NCI-H2227 treated with DMSO at 0.1 percent for 48 hours (cell line): Measurements from ENCODE around the gene GIMAP1.
"Not testable (repeated sequence)": the region's sequence is repeated elsewhere in the genome, so short reads cannot be mapped to it uniquely, and the experiment has no call there.

ENCODE experiments used
- DNase-seq: peaks from one replicate; lab custom pipeline; 2025; lab: John Stamatoyannopoulos, UW

The GIMAP1 gene

DNA sequence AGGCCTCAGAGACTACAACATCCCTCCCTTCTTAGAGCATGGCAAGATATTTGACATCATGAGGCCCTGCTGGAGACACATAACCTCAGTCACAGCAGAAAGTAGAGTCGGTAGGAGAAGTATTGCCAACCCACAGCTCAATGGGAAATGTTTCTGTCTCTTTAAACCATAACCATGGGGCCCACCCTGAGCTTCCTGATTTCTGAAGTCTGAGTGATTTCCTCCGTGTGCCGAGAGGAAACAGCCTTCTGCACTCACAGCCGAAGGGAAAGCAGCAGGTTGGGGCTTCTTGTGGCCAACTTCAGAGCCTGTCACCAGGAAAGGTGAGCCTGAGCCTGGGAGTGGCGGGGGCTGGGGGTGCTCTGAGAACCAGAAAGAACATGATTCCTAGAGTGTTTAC, at the start of gene GIMAP1:
TSS of gene GIMAP1 (plus strand) at position 246 of the 400 bp plus-strand sequence. CDS start 2,435 bp downstream, outside the sequence.
- no peak for DNase-seq

DNA sequence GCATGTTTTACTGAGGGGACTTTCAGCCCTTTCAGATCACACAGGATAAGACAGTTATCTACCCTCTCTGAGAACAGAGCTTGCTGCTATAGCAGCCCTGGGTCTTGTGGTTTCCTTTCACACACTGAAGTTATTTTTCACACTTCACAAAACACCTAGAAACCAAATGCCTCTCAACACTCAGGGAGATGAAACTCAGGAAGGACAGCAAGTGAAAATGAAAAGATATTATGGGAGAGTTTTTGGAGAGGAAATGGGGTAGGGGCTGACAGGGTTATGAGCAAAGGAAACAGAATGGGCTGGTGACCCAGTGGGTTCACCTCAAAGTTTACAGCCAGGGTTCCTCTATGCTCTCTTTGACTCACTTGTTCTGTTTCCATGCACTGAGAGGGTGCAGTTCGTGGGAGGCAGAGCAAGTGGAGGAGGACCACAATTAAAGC, 47.9 kb upstream of the GIMAP1 start:
- DNase-seq = no peak

DNA sequence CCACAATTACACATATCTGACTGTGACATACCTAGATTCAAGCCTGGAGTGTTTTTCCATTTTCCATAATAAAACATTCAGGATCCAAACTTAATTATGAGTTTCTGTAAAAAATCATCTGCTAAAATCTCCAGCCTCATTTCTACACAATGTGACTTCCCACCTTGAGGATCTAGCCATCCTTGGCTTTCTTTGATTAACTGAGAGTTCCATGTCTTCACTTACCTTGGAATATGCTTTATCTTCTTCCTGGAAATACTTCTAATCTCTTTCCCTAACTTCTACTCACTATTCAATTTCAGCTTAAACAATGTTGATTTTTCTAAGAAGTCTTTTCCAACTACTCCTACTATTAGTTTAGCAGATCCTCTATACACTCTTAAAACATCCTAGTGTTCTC, 47.4 kb upstream of the GIMAP1 start:
- DNase-seq = no peak

DNA sequence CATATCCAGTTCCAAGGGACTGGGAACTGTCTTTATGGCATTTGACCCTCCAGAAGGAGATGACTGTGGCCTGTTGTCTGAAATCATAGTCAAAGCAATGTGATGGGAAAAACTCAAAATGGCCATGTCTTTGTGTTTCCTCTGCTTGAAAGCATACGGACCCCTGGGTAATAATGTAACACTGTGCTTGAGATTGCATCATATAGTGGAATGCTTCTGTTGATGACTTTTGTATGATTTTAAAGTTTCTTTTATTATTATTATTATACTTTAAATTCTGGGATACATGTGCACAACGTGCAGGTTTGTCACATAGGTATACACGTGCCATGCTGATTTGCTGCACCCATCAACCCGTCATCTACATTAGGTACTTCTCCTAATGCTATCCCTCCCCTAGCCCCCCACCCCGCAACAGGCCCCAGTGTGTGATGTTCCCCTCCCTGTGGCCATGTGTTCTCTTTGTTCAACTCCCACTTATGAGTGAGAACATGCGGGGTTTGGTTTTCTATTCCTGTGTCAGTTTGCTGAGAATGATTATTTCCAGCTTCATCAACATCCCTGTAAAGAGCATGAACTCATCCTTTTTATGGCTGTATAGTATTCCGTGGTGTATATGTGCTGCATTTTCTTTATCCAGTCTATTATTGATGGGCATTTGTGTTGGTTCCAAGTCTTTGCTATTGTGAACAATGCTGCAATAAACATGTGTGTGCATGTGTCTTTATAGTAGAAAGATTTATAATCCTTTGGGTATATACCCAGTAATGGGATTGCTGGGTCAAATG, 44.4 kb upstream of the GIMAP1 start:
- not testable (repeated sequence) for DNase-seq

DNA sequence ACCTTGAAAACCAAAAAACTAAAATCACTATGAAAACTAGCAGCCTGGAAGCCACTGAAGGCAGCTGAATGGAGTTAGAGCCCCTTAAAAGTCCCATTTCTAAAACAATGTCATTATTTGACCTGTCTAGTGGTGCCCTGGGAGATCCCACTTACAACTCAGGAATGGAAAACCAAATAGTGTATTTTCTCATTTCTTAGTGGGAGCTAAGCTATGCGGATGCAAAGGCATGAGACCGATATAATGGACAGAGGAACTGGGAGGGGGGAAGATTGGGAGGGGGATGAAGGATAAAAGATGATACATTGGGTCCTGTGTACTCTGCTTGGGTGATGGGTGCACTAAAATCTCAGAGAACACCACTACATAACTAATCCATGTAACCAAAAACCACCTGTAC, 40.7 kb upstream of the GIMAP1 start:
- DNase-seq = no peak

DNA sequence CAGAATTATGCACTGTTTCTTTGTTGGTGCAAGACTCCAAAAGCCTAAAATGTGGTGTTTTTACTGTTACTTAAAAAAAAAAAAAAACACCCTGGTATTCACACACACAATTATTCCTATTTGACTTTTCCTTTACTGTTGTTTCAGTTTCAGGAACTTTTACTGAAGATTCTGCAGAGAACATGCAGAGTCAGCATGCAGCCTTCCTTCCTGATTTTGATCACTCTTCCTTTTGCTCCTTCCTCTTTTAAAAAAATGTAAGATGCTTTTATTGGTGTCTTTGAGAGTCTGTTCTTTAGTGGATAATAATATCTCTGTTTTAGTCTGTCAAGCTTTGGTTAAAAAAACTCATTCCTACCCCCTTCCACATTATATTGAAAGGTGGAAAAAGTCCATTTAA, 40.1 kb upstream of the GIMAP1 start:
- not testable (repeated sequence) for DNase-seq

GRCh38 chr7:150676854-150677253, 39.6 kb upstream of the GIMAP1 start:
- not testable (repeated sequence) for DNase-seq

- not testable (repeated sequence) for DNase-seq
These were observed 37.8 kb upstream of the GIMAP1 start for GRCh38 chr7:150678601-150679000.

- not testable (repeated sequence) for DNase-seq
These were observed 36.0 kb upstream of the GIMAP1 start for GRCh38 chr7:150680364-150680763.

DNA sequence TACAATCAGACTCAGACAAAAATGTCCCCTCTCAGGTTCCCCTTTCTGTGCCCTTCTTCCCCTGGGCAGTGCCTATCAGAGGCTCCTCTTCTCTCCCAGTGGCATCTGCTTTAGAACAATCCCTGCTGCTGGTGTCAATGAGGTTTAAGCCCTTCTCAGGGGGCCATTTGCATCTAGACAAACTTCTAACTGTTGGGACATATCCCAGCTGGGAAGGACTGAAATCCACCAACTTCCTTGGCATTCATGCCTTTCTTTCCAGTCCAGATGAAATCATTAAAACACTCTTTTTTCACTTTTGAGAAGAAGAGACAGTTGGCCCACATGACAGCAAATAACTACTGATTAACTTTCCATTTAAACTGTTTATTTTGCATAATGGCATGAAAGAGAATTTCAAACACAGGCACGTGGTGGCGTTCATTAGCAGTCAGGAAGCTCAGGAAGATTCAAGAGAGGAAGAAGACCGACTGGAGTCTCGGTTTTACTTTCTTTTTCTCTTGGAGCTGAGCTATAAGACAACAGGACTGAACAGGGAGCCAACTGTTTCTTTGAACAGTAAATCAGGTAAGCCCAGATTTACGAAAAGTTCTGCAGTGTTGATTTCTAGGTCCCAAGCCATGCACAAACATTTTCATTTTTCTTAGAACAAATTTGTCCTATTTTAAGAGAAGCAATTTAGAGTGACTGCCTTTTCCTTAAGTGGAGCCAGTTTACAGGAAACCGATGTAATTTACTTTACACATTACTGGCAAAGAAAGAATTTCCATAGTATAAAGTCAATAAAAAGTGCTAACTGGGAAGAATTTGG, 31.0 kb upstream of the GIMAP1 start, which contains the start of gene GIMAP2:
TSS of gene GIMAP2 (plus strand) at position 488 of the 811 bp plus-strand sequence. CDS start 1,354 bp downstream, outside the sequence.
- no peak for DNase-seq

DNA sequence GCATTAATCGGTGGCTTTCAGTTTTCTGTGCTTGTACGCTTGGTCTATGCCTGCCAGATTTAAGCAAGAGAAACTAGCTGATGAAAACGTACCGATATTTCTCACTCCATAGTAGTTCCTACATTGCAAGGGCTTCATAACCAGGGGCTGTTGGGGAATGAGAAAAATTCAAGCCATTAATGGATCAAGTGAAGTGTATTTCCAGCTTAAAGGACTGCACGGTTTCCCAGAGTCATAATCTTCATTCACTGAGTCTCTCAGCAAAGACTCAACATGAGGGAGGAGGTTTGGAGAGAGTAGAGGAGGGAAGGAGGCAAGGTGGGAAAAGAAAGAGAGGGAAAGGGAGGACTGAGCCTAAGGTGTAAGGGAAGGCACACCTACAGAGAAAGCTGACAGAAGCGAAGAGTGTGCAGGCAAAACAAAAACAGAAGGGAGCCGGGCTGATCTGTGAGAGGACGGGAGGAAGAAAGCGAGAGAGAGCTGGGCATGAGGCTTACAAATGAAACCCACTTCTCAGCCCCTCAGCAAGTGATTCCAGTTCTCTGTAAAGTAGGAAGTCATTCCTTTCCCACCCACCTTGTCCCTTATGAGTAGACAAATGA, 30.3 kb upstream of the GIMAP1 start:
- DNase-seq = no peak

GRCh38 chr7:150688630-150689029, 27.8 kb upstream of the GIMAP1 start:
- no peak for DNase-seq

DNA sequence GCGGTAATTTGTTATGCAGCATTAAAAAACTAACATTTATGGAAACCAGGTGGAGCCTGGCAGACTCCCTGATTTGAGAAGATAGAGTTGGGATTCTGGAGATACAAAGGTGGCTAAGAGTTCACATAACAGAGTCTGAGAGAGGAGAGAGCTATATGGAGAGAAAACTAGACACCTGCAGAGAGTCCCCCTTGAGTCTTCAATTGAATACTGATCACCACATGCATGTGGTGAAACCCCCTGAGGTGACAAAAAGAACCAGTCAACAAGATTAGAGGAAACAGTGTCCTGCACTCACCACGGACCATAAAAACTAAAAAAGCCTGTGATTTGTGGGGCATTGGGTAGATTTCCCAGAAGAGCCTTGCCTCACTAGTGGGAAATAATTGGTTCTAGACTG, 20.8 kb upstream of the GIMAP1 start:
- no peak for DNase-seq

- no peak for DNase-seq
These were observed 13.2 kb upstream of the GIMAP1 start for GRCh38 chr7:150703209-150703608.

- no peak for DNase-seq
These were observed 1.1 kb upstream of the GIMAP1 start for GRCh38 chr7:150715293-150715692.

GRCh38 chr7:150715738-150716137, 675 bp upstream of the GIMAP1 start:
- no peak for DNase-seq

DNA sequence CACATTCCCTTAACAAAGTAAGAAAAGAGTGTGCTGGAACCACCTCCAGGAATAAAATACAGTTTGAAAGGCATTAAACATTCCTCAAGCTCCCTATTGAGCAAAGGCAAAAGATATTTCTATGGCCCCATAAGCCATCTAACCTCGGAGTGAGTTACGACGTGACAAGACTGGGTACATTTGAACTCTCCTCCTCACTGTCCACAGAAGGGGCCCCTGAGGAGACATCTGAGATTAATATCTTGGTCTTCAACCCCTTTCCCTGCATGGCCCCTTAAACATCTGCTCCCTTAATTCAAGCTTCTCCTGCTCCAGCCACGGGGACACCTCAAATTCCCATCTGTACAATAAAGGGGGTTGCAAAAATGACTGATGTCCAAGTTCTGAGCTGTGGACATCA, 526 bp downstream of the GIMAP1 start:
- no peak for DNase-seq

- no peak for DNase-seq
These were observed 1.5 kb downstream of the GIMAP1 start for GRCh38 chr7:150717814-150718420.

- DNase-seq = no peak
These were observed 3.0 kb downstream of the GIMAP1 start for GRCh38 chr7:150719436-150719835.

GRCh38 chr7:150719960-150720891, 3.8 kb downstream of the GIMAP1 start:
- DNase-seq = no peak

GRCh38 chr7:150721970-150722373, 5.6 kb downstream of the GIMAP1 start:
- no peak for DNase-seq
